K562 (cell line): ENCODE measurements around the gene ANKS4B. TPM values are rescaled to one million over a fixed set of nuclear protein-coding genes. Genes with fewer than 3 reads are reported as not detected.
A peak's percentile ranks its signal among the peaks of the same experiment; 100 is the strongest.

Source experiments
- ARHGAP35 ChIP-seq: fragments of 450-650 bp; IDR thresholded peaks from 2 replicates; pipeline ENCODE4 v1.6.1; 2018; ENCODE audit not compliant: partially characterized antibody
- ARID4B ChIP-seq: sonication (generic); formaldehyde crosslinking; IDR thresholded peaks from 2 replicates; pipeline ENCODE4 v1.8.0; 2022; ENCODE audit warnings: mild to moderate bottlenecking, missing genetic modification reagents
- CREM ChIP-seq: IDR thresholded peaks from 2 replicates; pipeline ENCODE4 v1.6.1; 2014; ENCODE audit warnings: antibody characterized with exemption, low read depth
- EZH2 ChIP-seq: IDR thresholded peaks from 2 replicates; pipeline ENCODE4 v1.6.1; 2012; ENCODE audit warnings: low read depth, mild to moderate bottlenecking, inconsistent platforms, low read length, borderline replicate concordance
- LARP7 ChIP-seq: fragments of 450-650 bp; IDR thresholded peaks from 2 replicates; pipeline ENCODE4 v1.6.1; 2016
- MBD2 ChIP-seq: sonication (generic); IDR thresholded peaks from 2 replicates; pipeline ENCODE4 v1.6.1; 2016; ENCODE audit warnings: low read depth, borderline replicate concordance
- MCM7 ChIP-seq, 2 experiments: fragments of 450-650 bp; IDR thresholded peaks; 2 replicates each; pipeline ENCODE4 v1.6.1; 2016 to 2018
- PHF21A ChIP-seq: fragments of 450-650 bp; IDR thresholded peaks from 2 replicates; pipeline ENCODE4 v1.6.1; 2017; ENCODE audit warnings: low read depth, borderline replicate concordance
- PPARD ChIP-seq: fragments of 250-450 bp; sonication (Bioruptor Pico); IDR thresholded peaks from 2 replicates; pipeline ENCODE4 v1.8.0; 2022; ENCODE audit warnings: inconsistent platforms, mild to moderate bottlenecking, moderate library complexity
- RBM17 ChIP-seq: fragments of 200-400 bp; formaldehyde crosslinking; IDR thresholded peaks from 2 replicates; pipeline ENCODE4 v1.6.1; 2017; ENCODE audit warnings: low read depth, mild to moderate bottlenecking, low read length, borderline replicate concordance
- SP2 ChIP-seq: IDR thresholded peaks from 2 replicates; pipeline ENCODE4 v1.6.1; 2011; ENCODE audit warnings: mild to moderate bottlenecking, low read depth, low read length, moderate library complexity; ENCODE audit not compliant: poor library complexity, severe bottlenecking; ENCODE audit errors: extremely low read depth
- SUPT5H ChIP-seq: fragments of 450-650 bp; IDR thresholded peaks from 2 replicates; pipeline ENCODE4 v1.6.1; 2016
- ZKSCAN1 ChIP-seq: fragments of 150-350 bp; IDR thresholded peaks from 2 replicates; pipeline ENCODE4 v1.6.1; 2016; ENCODE audit warnings: low read depth, low read length
- ZNF347 ChIP-seq: fragments of 450-650 bp; formaldehyde crosslinking; IDR thresholded peaks from 2 replicates; pipeline ENCODE4 v1.4.0; 2020; ENCODE audit warnings: low read depth, mild to moderate bottlenecking, moderate library complexity
- ZNF445 ChIP-seq: fragments of 250-450 bp; sonication (Bioruptor Pico); IDR thresholded peaks from 2 replicates; pipeline ENCODE4 v1.4.0; 2020; ENCODE audit warnings: low read depth, mild to moderate bottlenecking, moderate library complexity
- ZZZ3 ChIP-seq: fragments of 450-650 bp; IDR thresholded peaks from 2 replicates; pipeline ENCODE4 v1.6.1; 2016; ENCODE audit warnings: antibody characterized with exemption, mild to moderate bottlenecking, moderate library complexity
- polyA plus RNA-seq, 8 experiments: library from polyadenylated mRNA; depleted of rRNA in 4 of 8; stranded (reverse) in 5 of 8; unstranded in 3 of 8; fragments of >200 nt; fragmentation: Nextera tagmentation in 2 of 8; fragmentation: Illumina TruSeq in 1 of 8; extraction: Ambion mirVana in 2 of 8; extraction: Trizol in 1 of 8; gene quantifications; 2 replicates each; pipeline versions ENCODE4 v1.2.1 to v1.2.3, GENCODE V29; 2011 to 2014; ENCODE audit warnings: inconsistent platforms in 1 of 8, missing spikeins in 1 of 8
- total RNA-seq, 7 experiments: library from RNA; depleted of rRNA in 6 of 7; stranded (reverse); fragments of >200 nt in 6 of 7; fragmentation: Illumina TruSeq in 2 of 7; extraction: Trizol in 2 of 7; gene quantifications; 2 replicates each; pipeline versions ENCODE4 v1.2.1 to v1.2.3, GENCODE V29; 2011 to 2021; ENCODE audit warnings: low replicate concordance in 1 of 7
- TF ChIP-seq, protein P1 (sequence below), 3 experiments: fragments of 200-800 bp in 1 of 3; sonication (Bioruptor generic) in 1 of 3; sonication (generic) in 1 of 3; formaldehyde crosslinking in 1 of 3; IDR thresholded peaks; 2 replicates each; pipeline versions ENCODE4 v1.6.1 to v1.8.0; 2016 to 2022; ENCODE audit warnings: mild to moderate bottlenecking in 2 of 3, missing compliant biosample characterization in 2 of 3, missing genetic modification characterization in 2 of 3, missing genetic modification reagents in 1 of 3
- TF ChIP-seq, protein P2 (sequence below): fragments of 250-450 bp; sonication (Bioruptor Pico); IDR thresholded peaks from 2 replicates; pipeline ENCODE4 v1.8.0; 2022; ENCODE audit warnings: moderate library complexity, mild to moderate bottlenecking, inconsistent platforms
- TF ChIP-seq, protein P3 (sequence below): fragments of 250-450 bp; sonication (Bioruptor Pico); IDR thresholded peaks from 2 replicates; pipeline ENCODE4 v1.8.0; 2021; ENCODE audit warnings: moderate library complexity, mild to moderate bottlenecking, inconsistent platforms

Gene ANKS4B
- total and polyA plus RNA-seq, 9 of the 15 experiments (the other 6 are each of a cell fraction or from before 2014, with no cell fraction given) = not detected

DNA sequence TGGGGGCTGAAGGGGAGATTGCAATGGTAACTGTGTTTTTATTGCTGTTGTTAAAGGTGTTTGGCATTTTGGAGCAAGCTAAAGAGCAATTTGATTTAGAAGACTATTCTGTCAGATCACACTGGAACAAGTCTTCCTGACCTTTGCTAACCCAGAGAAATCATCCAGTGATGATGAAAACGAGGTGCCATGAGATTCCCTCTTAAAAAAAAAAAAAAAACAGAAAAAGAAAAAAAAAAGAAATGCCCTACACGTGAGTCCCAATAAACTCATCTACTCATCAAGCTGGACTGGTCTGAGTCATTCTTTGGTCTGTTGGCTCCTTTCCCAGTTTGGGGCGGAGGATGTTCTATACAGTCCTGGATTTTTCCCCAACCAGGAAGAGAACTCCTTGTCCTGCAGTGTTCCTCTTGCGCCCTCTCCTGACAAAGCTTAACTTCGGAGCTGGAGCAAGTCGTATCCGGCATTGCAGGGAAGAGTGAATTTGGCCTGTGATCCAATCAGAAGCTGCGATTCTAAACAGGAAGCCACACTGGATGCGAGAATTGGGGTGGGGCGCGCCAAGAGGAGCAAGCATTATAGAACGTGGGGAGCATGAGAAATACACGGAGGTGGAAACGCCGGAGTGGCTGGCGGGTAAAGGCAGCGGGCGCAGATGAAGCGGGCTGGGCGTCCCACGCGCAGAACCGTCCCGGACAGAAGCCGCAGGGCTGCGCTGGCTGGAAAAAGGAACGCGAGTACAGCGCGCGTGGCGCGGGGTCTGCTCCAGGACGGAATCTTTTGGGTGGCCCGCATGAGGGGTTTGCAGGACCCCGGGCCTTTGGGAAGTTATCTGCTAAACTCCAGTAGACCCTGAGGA lies 67.0 kb downstream of the ANKS4B start (continued):
- TF ChIP-seq, protein P1, sequence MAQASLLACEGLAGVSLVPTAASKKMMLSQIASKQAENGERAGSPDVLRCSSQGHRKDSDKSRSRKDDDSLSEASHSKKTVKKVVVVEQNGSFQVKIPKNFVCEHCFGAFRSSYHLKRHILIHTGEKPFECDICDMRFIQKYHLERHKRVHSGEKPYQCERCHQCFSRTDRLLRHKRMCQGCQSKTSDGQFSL (CRISPR knock-in tag; IDR thresholded peaks at IDR 0.05) = no peak
- TF ChIP-seq, protein P1 (tag; IDR thresholded peaks at IDR 0.05) = no peak
- TF ChIP-seq EZH2 (no peak), RBM17 (no peak), MCM7 (IDR thresholded peaks at IDR 0.05) (no peak), CREM (peak; percentile 57), MBD2 (no peak), PHF21A (peak; percentile 91), SUPT5H (peak; percentile 46; the same call in 1 of the 2 replicates), ZKSCAN1 (0 out of 2 replicates have a peak, but pooled peaks have one; percentile 27), ZNF347 (no peak), ARHGAP35 (no peak), PPARD (CRISPR knock-in tag) (no peak), ARID4B (CRISPR knock-in tag) (peak; percentile 56; the same call in 1 of the 2 replicates), LARP7 (no peak), ZNF445 (no peak), ZZZ3 (no peak), SP2 (no peak)
- TF ChIP-seq, protein P2, sequence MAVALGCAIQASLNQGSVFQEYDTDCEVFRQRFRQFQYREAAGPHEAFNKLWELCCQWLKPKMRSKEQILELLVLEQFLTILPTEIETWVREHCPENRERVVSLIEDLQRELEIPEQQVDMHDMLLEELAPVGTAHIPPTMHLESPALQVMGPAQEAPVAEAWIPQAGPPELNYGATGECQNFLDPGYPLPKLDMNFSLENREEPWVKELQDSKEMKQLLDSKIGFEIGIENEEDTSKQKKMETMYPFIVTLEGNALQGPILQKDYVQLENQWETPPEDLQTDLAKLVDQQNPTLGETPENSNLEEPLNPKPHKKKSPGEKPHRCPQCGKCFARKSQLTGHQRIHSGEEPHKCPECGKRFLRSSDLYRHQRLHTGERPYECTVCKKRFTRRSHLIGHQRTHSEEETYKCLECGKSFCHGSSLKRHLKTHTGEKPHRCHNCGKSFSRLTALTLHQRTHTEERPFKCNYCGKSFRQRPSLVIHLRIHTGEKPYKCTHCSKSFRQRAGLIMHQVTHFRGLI = no peak
- TF ChIP-seq, protein P3, sequence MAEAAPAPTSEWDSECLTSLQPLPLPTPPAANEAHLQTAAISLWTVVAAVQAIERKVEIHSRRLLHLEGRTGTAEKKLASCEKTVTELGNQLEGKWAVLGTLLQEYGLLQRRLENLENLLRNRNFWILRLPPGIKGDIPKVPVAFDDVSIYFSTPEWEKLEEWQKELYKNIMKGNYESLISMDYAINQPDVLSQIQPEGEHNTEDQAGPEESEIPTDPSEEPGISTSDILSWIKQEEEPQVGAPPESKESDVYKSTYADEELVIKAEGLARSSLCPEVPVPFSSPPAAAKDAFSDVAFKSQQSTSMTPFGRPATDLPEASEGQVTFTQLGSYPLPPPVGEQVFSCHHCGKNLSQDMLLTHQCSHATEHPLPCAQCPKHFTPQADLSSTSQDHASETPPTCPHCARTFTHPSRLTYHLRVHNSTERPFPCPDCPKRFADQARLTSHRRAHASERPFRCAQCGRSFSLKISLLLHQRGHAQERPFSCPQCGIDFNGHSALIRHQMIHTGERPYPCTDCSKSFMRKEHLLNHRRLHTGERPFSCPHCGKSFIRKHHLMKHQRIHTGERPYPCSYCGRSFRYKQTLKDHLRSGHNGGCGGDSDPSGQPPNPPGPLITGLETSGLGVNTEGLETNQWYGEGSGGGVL (CRISPR knock-in tag) = no peak
